Testis (tissue), 3 donors: ENCODE measurements around the gene TNFRSF9. TPM values are rescaled to one million over a fixed set of nuclear protein-coding genes. Genes with fewer than 3 reads are reported as not detected.

Source experiments
- DNase-seq: peaks from one replicate; pipeline ENCODE4 v3.0.0-alpha.2; 2019
- H3K27ac ChIP-seq, 2 donors: fragments of 200-600 bp; sonication (generic); one replicate each; pipeline ENCODE4 v1.5.1; 2019
- H3K27me3 ChIP-seq: fragments of 200-600 bp; sonication (generic); one replicate; pipeline ENCODE4 v1.5.1; 2019
- H3K36me3 ChIP-seq: fragments of 200-600 bp; sonication (generic); one replicate; pipeline ENCODE4 v1.5.1; 2017; ENCODE audit warnings: low read depth; ENCODE audit errors: missing control alignments
- H3K4me1 ChIP-seq: fragments of 200-600 bp; sonication (generic); one replicate; pipeline ENCODE4 v1.5.1; 2019
- H3K4me3 ChIP-seq, 2 donors: fragments of 200-600 bp; sonication (generic); one replicate each; pipeline ENCODE4 v1.5.1; 2017 to 2019
- H3K9me3 ChIP-seq: fragments of 200-600 bp; sonication (generic); one replicate; pipeline ENCODE4 v1.5.1; 2017
- POLR2A ChIP-seq: fragments of 450-650 bp; IDR thresholded peaks from one replicate; pipeline ENCODE4 v1.6.1; 2017; ENCODE audit warnings: antibody characterized with exemption, mild to moderate bottlenecking, moderate library complexity
- WGBS, 2 donors: methylation state at CpG; one replicate each; pipeline ENCODE4 v1.1.5; 2018; 5-methylcytosine and 5-hydroxymethylcytosine counted together
- intact Hi-C: fragments of 100-400 bp; cut with DNase I; formaldehyde crosslinking; loops from one replicate; pipeline ENCODE4 v1.15.1; 2023; ENCODE audit warnings: low total_unique reads
- polyA plus RNA-seq: library from polyadenylated mRNA; stranded (reverse); fragments of 350-450 nt; fragmentation: Illumina TruSeq; extraction: RNeasy Lipid Tissue Mini Kit (QIAGEN cat#74804); gene quantifications from one replicate; pipeline ENCODE4 v1.2.3, GENCODE V29; 2014; ENCODE audit warnings: low read depth, low replicate concordance; ENCODE audit not compliant: insufficient read depth
- total RNA-seq, 2 donors: library from RNA; depleted of rRNA; stranded (reverse); fragments of >200 nt; gene quantifications; one replicate each; pipeline ENCODE4 v1.2.3, GENCODE V29; 2016
- TF ChIP-seq, protein P1 (sequence below), 3 experiments: fragments of 450-650 bp in 2 of 3; fragments of 200-600 bp in 1 of 3; sonication (generic) in 1 of 3; IDR thresholded peaks; one replicate each; pipeline ENCODE4 v1.5.1; 2016 to 2019; ENCODE audit warnings: antibody characterized with exemption in 3 of 3, mild to moderate bottlenecking in 2 of 3, moderate library complexity in 1 of 3

The TNFRSF9 gene
- total and polyA plus RNA-seq, 3 donors from 2014 or later: 0.06 to 0.24 (median 0.08) TPM

GRCh38 chr1:7961216-7962013 lies 20.8 kb upstream of the TNFRSF9 start, which contains the start of gene PARK7:
Gene PARK7 (plus strand): TSS chr1:7961711. CDS start chr1:7962786, 1,075 bp downstream.
- TF ChIP-seq POLR2A: peak; percentile 52
- TF ChIP-seq, protein P1, sequence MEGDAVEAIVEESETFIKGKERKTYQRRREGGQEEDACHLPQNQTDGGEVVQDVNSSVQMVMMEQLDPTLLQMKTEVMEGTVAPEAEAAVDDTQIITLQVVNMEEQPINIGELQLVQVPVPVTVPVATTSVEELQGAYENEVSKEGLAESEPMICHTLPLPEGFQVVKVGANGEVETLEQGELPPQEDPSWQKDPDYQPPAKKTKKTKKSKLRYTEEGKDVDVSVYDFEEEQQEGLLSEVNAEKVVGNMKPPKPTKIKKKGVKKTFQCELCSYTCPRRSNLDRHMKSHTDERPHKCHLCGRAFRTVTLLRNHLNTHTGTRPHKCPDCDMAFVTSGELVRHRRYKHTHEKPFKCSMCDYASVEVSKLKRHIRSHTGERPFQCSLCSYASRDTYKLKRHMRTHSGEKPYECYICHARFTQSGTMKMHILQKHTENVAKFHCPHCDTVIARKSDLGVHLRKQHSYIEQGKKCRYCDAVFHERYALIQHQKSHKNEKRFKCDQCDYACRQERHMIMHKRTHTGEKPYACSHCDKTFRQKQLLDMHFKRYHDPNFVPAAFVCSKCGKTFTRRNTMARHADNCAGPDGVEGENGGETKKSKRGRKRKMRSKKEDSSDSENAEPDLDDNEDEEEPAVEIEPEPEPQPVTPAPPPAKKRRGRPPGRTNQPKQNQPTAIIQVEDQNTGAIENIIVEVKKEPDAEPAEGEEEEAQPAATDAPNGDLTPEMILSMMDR (IDR thresholded peaks at IDR 0.05): peak in 2 of 3 experiments; percentile 23 to 59
- H3K27me3 ChIP-seq: no peaks in the 10 kb centered on the region
- peak within 1 kb of the TSS; percentile 67 to 81 for H3K4me3 ChIP-seq
- 0 to 1% methylated on average over 12 to 57 of the region's 81 CpGs for WGBS, 2 donors
- no peaks in the 10 kb centered on the region for H3K9me3 ChIP-seq
- H3K36me3 ChIP-seq: no peaks in the 10 kb centered on the region
- intact Hi-C loops: no loop called here
- H3K27ac ChIP-seq: peak within 1 kb of the TSS; percentile 81 to 87
- DNase-seq: peak; percentile 99
- H3K4me1 ChIP-seq: peaks cover 14% of the 10 kb centered on the region

GRCh38 chr1:7960867-7961215 lies 20.2 kb upstream of the TNFRSF9 start:
- intact Hi-C loops: no loop called here
- TF ChIP-seq, protein P1 (IDR thresholded peaks at IDR 0.05): no peak
- no peak for TF ChIP-seq POLR2A
- WGBS, 2 donors: 1 to 2% methylated on average over 3 of the region's 3 CpGs

GRCh38 chr1:7960165-7960564 lies 19.5 kb upstream of the TNFRSF9 start:
- Histone ChIP-seq H3K27me3 (no peaks in the 10 kb centered on the region), H3K4me3 (no peak overlapping the region), H3K27ac (peak overlapping the region in 1 of 2 donors; percentile 87), H3K36me3 (no peaks in the 10 kb centered on the region), H3K4me1 (peaks cover 14% of the 10 kb centered on the region), H3K9me3 (no peaks in the 10 kb centered on the region)
- no peak for DNase-seq
- WGBS, 2 donors: 52 to 78% methylated on average over 2 of the region's 2 CpGs
- no peak for TF ChIP-seq POLR2A
- TF ChIP-seq, protein P1 (IDR thresholded peaks at IDR 0.05): no peak
- intact Hi-C loops: no loop called here

More at GRCh38 chr1:7960867-7961215, 20.2 kb upstream of the TNFRSF9 start:
- Histone ChIP-seq H3K9me3 (no peaks in the 10 kb centered on the region), H3K27ac (peak overlapping the region; percentile 81 to 87), H3K27me3 (no peaks in the 10 kb centered on the region), H3K36me3 (no peaks in the 10 kb centered on the region), H3K4me1 (peaks cover 14% of the 10 kb centered on the region), H3K4me3 (peak overlapping the region; percentile 67 to 81)
- no peak for DNase-seq

GRCh38 chr1:7956218-7957032 lies 15.8 kb upstream of the TNFRSF9 start:
- Histone ChIP-seq H3K36me3 (no peaks in the 10 kb centered on the region), H3K27ac (no peak overlapping the region), H3K27me3 (no peaks in the 10 kb centered on the region), H3K9me3 (no peaks in the 10 kb centered on the region), H3K4me3 (no peak overlapping the region), H3K4me1 (peaks cover 7% of the 10 kb centered on the region)
- TF ChIP-seq, protein P1 (IDR thresholded peaks at IDR 0.05): no peak
- no peak for TF ChIP-seq POLR2A
- intact Hi-C loops: no loop called here
- 86 to 88% methylated on average over 9 to 10 of the region's 10 CpGs for WGBS, 2 donors
- no peak for DNase-seq
